Subcutaneous abdominal adipose tissue (tissue), 5 donors: ENCODE data around the gene IL4I1.

Source experiments
- H3K27ac ChIP-seq: one replicate; pipeline ENCODE4 v1.7.0; 2013; ENCODE audit warnings: low read depth, mild to moderate bottlenecking, inconsistent platforms, low read length, moderate library complexity
- H3K27me3 ChIP-seq, 5 donors: one replicate each; pipeline ENCODE4 v1.7.0; 2013; ENCODE audit warnings: low read length in 5 of 5, inconsistent platforms in 1 of 5; ENCODE audit not compliant: control insufficient read depth in 5 of 5, insufficient read depth in 4 of 5
- H3K36me3 ChIP-seq, 5 donors: one replicate each; pipeline ENCODE4 v1.7.0; 2013; ENCODE audit warnings: low read length in 5 of 5; ENCODE audit not compliant: control insufficient read depth in 5 of 5, insufficient read depth in 5 of 5
- H3K4me1 ChIP-seq, 5 donors: one replicate each; pipeline ENCODE4 v1.7.0; 2013; ENCODE audit warnings: low read length in 5 of 5, mild to moderate bottlenecking in 3 of 5, moderate library complexity in 1 of 5; ENCODE audit not compliant: control insufficient read depth in 5 of 5, insufficient read depth in 5 of 5
- H3K4me3 ChIP-seq, 5 donors: one replicate each; pipeline ENCODE4 v1.7.0; 2013; ENCODE audit warnings: low read length in 5 of 5, low read depth in 1 of 5
- H3K9ac ChIP-seq, 5 donors: one replicate each; pipeline ENCODE4 v1.7.0; 2013; ENCODE audit warnings: low read length in 5 of 5, mild to moderate bottlenecking in 4 of 5, moderate library complexity in 3 of 5
- H3K9me3 ChIP-seq, 5 donors: one replicate each; pipeline ENCODE4 v1.7.0; 2013; ENCODE audit warnings: low read length in 5 of 5; ENCODE audit not compliant: control insufficient read depth in 5 of 5
- donor health status: healthy.
- donor health status: healthy.
- donor health status: healthy.
- donor health status: healthy.
- donor health status: healthy.

IL4I1 gene

DNA sequence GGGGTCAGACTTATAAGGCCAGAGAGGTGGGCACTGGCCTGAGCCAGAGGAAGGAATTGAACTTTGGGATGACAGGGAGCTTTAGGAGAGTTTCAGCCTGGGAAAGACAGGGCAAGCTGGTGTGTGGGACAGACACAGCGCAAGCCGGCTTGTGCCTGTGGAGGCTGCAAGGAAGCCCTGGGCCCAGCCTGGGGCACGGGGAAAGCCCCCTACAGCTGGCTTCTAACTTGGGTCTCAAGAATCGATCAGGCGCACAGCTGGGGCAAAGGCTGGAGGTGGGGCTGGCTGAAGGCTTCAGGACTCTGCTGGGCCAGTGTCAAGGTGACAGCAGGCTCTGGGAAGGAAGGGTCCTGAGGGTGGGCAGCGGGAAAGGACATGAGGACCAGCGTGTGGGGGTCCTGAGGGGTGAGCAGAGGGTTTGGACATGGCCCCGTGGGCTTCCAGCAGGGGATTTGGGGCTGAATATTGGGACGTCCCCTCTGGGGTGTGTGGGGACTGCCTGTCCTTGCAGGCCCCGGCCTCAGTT is 42.8 kb downstream of the IL4I1 start:
- Histone ChIP-seq H3K36me3 (peaks cover 0 to 48% (median 43%) of the 10 kb centered on the region in 5 donors), H3K27me3 (no peaks in the 10 kb centered on the region), H3K9ac (peak overlapping the region in 1 of 5 donors; percentile 35), H3K9me3 (peaks cover 0 to 7% (median 3%) of the 10 kb centered on the region in 5 donors), H3K4me1 (peaks cover 6 to 39% (median 27%) of the 10 kb centered on the region in 5 donors), H3K4me3 (no peak overlapping the region), H3K27ac (peak overlapping the region; percentile 16)

DNA sequence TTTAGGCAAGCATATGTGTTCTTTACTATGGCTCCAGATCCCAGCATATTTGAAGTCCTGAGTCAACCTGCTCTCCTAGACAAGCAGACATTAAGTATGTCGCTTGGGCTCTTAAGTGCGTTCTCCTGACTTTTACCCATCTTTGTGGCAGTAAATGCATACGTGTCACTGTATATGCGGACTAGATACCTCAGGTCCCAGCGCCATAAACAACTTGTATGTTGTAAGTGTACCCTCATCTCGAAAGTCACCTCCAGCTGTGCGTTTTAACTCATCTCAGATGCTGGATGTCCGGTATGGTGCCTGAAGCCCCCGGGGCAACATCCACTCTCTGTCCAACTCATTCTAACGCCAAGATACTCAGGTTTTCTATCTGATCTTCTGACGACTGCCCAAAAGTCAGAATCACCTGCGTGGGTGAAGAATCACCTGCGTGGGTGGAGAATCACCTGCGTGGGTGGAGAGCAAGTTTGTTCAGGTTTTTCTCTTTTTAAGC is 44.0 kb downstream of the IL4I1 start:
- Histone ChIP-seq H3K9me3 (peaks cover 0 to 7% (median 3%) of the 10 kb centered on the region in 5 donors), H3K27me3 (no peaks in the 10 kb centered on the region), H3K27ac (no peak overlapping the region), H3K4me3 (peak overlapping the region; percentile 68 to 95 (median 81)), H3K4me1 (peaks cover 6 to 39% (median 27%) of the 10 kb centered on the region in 5 donors), H3K9ac (peak overlapping the region in 2 of 5 donors; percentile 2 to 14), H3K36me3 (peaks cover 0 to 36% (median 31%) of the 10 kb centered on the region in 5 donors)

DNA sequence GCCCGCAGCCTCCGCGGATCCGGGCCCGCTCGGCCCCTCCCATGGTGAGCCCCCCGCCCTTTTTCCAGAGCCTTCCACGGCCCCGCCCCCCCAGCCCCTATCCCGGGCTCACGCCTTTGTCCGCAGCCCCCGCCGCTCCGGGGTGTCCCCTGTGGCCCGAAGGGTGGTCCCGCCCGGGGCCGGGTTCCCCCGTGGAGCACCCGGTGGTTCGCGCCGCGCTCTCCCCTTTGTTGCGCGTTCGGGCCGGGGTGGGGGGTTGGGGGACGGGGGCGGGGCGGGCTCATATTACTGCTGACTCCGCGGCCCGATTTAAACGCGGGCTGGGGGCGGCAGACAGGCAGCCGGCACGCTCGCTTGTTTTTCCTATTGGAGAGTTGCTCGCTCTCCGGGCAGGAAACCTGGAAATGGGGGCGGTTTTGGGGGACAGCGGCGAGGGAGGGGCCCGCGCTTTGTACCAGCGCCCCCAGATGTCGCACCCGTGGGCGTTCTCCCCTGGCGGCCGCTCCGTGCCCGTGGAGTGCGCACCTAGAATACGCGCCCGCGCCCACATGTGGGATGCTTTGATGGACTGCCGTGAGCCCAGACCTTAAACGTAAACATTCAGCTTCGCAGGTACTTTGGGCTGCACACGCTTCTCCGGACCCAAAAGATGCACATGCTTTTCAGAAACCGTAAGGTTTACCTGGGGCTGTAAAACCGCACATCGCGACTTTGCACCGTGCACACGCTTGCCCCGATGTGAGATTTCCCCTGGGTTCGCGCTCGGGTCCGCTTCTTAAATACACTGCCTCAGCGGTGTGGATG is 45.0 kb downstream of the IL4I1 start:
- peak overlapping the region; percentile 73 to 95 (median 84) for H3K4me3 ChIP-seq
- H3K27ac ChIP-seq, result peak overlapping the region; percentile 30
- H3K4me1 ChIP-seq, result peaks cover 6 to 39% (median 27%) of the 10 kb centered on the region in 5 donors
- H3K36me3 ChIP-seq, result peaks cover 0 to 25% (median 22%) of the 10 kb centered on the region in 5 donors
- H3K27me3 ChIP-seq, result no peaks in the 10 kb centered on the region
- peaks cover 0 to 7% (median 3%) of the 10 kb centered on the region in 5 donors for H3K9me3 ChIP-seq
- H3K9ac ChIP-seq, result peak overlapping the region; percentile 14 to 99 (median 62)

DNA sequence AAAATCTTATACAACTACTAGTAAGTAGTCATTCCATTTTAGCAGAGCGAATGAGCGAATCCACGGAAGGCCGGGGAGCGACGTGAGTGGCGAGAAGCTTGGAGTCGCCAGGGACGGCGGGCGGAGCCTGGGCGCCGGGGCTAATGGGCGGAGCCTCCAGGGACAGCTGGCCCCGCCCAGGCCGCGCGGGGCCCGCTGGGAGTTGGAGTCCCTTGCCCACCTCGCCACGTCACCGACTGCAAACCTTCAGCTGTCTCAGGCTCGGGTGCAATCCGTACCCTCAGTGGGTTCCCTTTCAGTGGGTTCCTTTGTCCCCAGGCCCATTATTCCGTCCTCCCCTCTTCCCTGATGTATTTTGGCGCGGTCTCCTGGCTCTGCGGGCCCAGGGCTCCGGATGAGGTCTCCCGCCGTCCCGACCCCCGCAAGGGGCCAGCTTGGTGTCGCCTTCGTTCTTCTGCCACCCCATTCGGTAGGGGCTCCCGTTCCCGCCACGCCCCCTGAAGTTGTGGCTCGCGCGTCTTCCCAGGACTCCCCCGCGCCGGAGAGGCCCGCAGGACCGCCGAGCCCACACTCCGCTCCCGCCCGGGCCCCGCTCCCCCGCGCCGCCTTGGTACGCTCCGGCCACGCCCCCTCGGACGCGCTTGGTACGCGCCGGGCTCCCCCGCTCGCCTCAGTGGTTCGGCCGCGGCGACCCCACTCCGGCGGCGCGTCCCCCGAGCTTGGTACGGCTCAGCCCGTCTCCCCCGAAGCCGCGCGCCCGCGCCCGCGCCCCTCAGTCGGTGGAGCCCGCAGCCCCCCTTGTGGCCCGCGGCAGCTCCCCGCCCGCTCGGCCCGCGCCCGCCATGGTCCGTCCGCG is 46.0 kb downstream of the IL4I1 start, which contains the start of gene PTOV1:
Gene PTOV1, plus strand, starts transcription at position 673 of the 856 bp plus-strand sequence.
- Histone ChIP-seq H3K9me3 (peaks cover 0 to 7% (median 3%) of the 10 kb centered on the region in 5 donors), H3K4me3 (peak within 1 kb of the TSS; percentile 73 to 95 (median 84)), H3K27ac (peak within 1 kb of the TSS; percentile 98), H3K36me3 (peaks cover 0 to 18% (median 12%) of the 10 kb centered on the region in 5 donors), H3K27me3 (no peaks in the 10 kb centered on the region), H3K4me1 (peaks cover 6 to 38% (median 27%) of the 10 kb centered on the region in 5 donors), H3K9ac (peak within 1 kb of the TSS; percentile 68 to 99 (median 91))

DNA sequence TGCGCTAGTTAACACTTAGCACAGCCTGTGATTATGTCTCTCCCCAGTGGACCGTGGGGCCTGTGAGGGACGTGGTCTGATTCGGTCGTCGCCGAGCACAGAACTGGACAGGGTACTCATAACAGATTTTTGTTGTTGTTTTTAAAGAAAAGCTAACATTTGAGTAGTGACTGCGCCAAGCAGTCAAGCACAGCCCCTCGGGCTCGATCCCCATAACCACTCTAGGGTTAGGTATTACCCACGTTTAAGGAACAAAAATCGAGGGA is 46.5 kb downstream of the IL4I1 start:
- Histone ChIP-seq H3K4me1 (peaks cover 6 to 36% (median 27%) of the 10 kb centered on the region in 5 donors), H3K9ac (peak overlapping the region in 4 of 5 donors; percentile 21 to 98 (median 90)), H3K36me3 (peaks cover 0 to 12% (median 8%) of the 10 kb centered on the region in 5 donors), H3K4me3 (peak overlapping the region; percentile 23 to 95 (median 84)), H3K27me3 (no peaks in the 10 kb centered on the region), H3K27ac (peak overlapping the region; percentile 98), H3K9me3 (peaks cover 0 to 7% (median 3%) of the 10 kb centered on the region in 5 donors)

DNA sequence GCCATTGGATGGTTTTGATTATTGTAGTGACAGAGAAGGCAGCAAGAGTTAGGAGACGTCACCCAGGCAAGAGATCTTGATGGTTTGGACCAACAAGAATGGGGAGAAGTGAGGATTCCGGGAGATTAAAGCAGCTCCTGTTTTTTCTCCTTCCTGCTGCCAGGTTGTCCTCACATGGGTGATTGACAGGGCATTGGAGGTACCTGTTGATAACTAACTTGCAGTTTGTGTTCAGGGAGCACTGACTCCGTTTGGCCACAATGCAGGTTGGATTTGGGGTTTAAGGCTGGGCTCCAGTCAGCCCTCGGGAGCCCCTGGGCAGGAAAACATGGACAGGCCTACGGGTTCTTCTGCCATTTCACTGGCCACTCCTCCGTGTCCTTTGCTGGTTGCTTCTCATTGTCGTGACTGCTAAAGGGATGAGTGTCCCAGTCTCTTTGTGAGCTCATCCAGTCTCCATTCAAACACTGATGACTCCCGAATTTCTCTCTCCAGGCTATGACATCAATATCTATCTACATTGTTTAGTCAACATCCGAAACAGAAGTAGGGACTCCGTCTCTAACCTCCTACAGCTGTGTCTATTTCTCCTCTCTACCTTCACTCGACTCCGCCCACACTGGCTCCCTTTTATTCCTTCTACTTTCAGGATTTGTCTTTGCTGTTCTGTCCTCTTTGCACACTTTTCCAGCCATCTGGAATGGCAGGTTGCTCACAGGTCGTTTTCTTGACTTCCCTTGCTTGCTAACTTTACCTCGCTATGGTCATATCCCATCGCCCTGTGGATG is 47.1 kb downstream of the IL4I1 start:
- peak overlapping the region in 3 of 5 donors; percentile 21 to 98 (median 91) for H3K9ac ChIP-seq
- H3K36me3 ChIP-seq, result peaks cover 0 to 7% (median 3%) of the 10 kb centered on the region in 5 donors
- peak overlapping the region; percentile 98 for H3K27ac ChIP-seq
- H3K27me3 ChIP-seq, result no peaks in the 10 kb centered on the region
- H3K9me3 ChIP-seq, result peaks cover 0 to 7% (median 3%) of the 10 kb centered on the region in 5 donors
- peak overlapping the region; percentile 23 to 95 (median 84) for H3K4me3 ChIP-seq
- H3K4me1 ChIP-seq, result peaks cover 6 to 36% (median 27%) of the 10 kb centered on the region in 5 donors

DNA sequence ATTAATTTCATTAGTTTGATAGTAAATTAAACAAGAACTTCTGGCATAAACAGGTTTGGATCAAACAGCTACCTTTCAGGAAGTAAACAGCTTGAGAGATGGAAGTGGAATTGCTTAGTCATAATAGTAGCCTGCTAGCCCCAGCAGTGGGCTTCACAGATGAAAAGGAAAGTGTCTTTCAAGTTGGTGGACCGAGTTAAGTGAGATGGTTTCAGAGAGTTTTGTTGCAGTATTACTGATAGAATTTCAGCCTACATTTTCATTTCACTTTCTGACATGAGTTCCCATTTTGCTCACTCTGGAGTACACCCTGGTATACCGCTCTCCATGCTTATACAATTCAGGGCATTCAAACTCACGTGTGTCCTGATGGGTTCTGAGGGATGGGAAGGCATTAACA is 47.7 kb downstream of the IL4I1 start:
- Histone ChIP-seq H3K27me3 (no peaks in the 10 kb centered on the region), H3K4me3 (no peak overlapping the region), H3K27ac (no peak overlapping the region), H3K9me3 (peaks cover 0 to 7% (median 3%) of the 10 kb centered on the region in 5 donors), H3K9ac (no peak overlapping the region), H3K4me1 (peaks cover 6 to 30% (median 25%) of the 10 kb centered on the region in 5 donors), H3K36me3 (no peaks in the 10 kb centered on the region)

DNA sequence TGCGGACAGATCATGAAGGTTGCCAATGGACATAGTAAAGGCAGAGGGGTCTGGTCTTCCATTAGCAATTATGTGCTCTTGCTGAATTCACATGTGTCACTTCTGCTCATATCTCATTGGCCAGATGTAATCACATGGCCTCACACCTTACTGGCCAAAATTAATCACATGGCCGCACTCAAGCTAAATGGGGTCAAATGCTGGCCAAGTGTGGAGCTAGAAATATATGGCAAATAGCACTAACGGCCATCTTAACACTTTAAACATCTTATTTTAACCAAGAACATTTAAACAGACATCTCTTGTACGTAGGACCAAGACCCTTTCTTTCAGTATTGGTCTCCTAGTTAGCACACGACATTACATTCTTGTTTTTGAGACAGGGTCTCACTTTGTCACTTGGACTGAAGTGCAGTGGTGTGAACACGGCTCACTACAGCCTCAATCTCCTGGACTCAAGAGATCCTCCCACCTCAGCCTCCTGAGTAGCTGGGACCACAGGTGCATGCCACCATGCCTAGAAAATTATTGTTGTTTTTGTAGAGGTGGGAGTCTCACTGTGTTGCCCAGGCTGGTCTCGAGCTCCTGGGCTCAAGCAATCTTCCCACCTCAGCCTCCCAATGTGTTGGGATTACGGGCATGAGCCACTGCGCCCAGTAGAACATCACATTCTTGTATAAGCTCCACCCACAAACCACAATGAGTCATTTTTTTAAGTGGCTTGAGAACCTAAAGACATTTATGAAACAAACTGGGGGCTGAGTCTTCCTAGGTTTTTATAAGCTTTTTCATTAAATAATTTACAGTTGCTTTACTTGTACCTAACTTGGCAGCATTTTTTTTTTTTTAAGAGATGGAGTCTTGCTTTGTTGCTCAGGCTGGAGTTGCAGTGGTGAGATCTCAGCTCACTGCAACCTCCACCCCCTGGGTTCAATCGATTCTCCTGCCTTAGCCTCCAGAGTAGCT is 48.7 kb downstream of the IL4I1 start:
- H3K9ac ChIP-seq, result no peak overlapping the region
- no peak overlapping the region for H3K27ac ChIP-seq
- H3K4me1 ChIP-seq, result peaks cover 6 to 25% (median 19%) of the 10 kb centered on the region in 5 donors
- peaks cover 0 to 7% (median 3%) of the 10 kb centered on the region in 5 donors for H3K9me3 ChIP-seq
- no peaks in the 10 kb centered on the region for H3K36me3 ChIP-seq
- H3K27me3 ChIP-seq, result no peaks in the 10 kb centered on the region
- no peak overlapping the region for H3K4me3 ChIP-seq
